Activated CD4-positive, alpha-beta T cell treated with anti-CD3 and anti-CD28 coated beads, Interleukin-2, amount 50 U/mL, for 16 hours (primary cell): ENCODE results near the gene SCUBE3.

Source experiments
- DNase-seq: peaks from one replicate; pipeline ENCODE4 v3.0.0-alpha.2; 2020

The SCUBE3 gene

DNA sequence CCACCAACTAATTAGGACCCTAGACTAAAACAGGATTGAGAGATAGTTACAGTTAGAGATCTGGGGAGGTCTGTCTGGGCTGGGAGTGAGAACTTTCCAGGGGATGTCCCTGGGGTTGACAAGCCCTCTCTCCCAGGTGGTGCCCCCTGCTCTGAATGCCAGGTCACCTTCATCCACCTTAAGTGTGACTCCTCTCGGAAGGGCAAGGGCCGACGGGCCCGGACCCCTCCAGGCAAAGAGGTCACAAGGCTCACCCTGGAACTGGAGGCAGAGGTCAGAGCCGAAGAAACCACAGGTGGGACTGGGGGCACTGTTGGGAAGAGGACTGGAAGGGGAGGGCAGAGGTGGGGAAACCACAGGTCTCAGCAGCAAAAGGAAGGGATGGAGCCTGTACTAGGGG, 28.7 kb downstream of the SCUBE3 start:
- no peak for DNase-seq

- no peak for DNase-seq
These were observed 29.1 kb downstream of the SCUBE3 start for GRCh38 chr6:35242906-35243305.

- DNase-seq: no peak
These were observed 29.7 kb downstream of the SCUBE3 start for GRCh38 chr6:35243386-35243958.

- DNase-seq: no peak
These were observed 30.8 kb downstream of the SCUBE3 start for GRCh38 chr6:35244551-35244950.

- peak; percentile 53 for DNase-seq
These were observed 34.0 kb downstream of the SCUBE3 start for GRCh38 chr6:35247642-35248231.

- peak; percentile 18 for DNase-seq
These were observed 34.5 kb downstream of the SCUBE3 start for GRCh38 chr6:35248300-35248699.

- no peak for DNase-seq
These were observed 35.2 kb downstream of the SCUBE3 start for GRCh38 chr6:35248965-35249364.

- DNase-seq: no peak
These were observed 38.2 kb downstream of the SCUBE3 start for GRCh38 chr6:35251949-35252348.

GRCh38 chr6:35253249-35253648, 39.5 kb downstream of the SCUBE3 start:
- DNase-seq: no peak

- DNase-seq: no peak
These were observed 44.6 kb downstream of the SCUBE3 start for GRCh38 chr6:35258336-35258735.

DNA sequence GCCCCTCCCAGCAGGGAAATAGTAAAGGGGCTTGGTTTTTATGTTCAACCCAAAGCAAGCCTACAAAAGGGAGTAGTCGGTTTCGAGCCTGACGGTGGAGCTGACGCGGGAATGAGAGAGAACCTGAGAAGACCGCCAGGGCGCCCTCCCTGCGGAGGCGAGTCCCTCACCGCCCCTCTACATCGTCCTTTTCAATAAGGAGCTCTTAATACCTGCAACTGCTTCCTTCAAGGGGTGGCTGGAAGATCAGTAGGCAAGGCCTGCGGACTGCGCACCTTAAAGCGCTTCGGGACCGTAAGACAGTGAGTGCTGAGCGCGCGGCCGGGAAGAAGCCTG, 45.1 kb downstream of the SCUBE3 start:
- no peak for DNase-seq

GRCh38 chr6:35259194-35259947, 45.6 kb downstream of the SCUBE3 start, which contains the start of gene ZNF76:
ZNF76 (plus strand) TSS chr6:35259735; CDS start chr6:35281152, 21,417 bp downstream.
- peak; percentile 95 for DNase-seq

- DNase-seq: peak; percentile 82
These were observed 46.3 kb downstream of the SCUBE3 start for GRCh38 chr6:35259948-35260590.

DNA sequence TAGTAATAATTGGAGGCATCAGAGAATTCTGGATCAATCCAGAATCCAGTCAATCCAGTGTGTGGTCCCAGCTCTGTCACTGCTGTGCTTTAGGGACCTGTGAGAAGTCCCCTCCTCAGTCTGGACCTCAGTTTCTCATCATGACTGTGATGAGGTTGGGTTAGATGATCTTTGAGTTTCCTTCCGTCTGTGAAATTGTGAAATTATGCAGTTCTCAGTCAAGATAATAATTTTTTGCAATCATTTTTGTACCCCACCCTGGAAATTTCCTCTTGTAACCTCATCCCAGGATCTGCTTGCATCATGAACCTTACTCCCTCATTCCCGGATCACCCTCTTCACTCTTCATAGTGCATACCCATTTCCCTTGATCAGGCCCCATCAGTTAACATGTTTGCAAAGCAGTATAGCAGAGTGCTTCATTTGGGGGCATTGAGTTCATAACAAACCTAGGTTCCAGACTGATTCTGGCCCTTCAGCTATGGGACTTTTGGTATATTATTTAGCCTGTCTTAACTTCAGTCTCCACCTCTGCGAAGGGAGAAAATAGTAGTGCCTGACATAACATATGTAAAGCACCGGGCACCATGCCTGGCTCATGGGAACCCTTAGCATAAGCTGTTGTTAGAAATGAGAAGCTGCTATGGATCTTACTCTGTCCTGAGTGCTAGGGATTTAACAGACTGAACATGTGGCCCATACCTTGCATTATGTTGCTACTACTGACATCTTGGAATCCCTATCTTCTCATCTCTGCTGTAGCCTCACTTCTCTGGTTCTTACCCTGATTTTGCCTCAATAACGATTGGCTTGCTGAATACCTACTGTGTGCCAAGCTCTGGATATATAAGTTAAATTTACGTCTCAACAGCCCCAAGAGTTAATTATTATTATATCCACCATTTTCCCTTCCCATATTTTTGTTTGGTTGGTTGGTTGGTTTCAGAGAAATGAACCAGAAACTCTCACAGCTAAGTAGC, 47.1 kb downstream of the SCUBE3 start:
- DNase-seq: no peak

DNA sequence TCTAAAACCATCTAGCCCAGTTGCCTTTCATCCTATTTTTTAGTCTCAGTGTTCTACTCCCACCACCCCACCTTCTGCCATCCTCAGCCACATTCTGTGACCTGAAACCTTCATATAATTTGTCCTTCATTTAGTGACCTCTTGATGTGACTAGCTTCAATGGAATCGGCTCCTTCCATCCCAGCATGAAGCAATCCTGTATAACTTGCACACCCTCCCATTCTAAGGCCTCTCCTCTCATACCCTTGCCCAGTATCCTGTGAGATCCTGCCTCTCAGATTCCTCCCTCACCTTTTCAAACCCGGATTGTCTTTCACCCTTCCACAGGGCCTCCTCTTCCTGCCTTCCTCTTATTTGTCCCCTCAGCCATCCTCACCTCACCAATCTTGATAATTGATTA, 48.8 kb downstream of the SCUBE3 start:
- DNase-seq: no peak

DNA sequence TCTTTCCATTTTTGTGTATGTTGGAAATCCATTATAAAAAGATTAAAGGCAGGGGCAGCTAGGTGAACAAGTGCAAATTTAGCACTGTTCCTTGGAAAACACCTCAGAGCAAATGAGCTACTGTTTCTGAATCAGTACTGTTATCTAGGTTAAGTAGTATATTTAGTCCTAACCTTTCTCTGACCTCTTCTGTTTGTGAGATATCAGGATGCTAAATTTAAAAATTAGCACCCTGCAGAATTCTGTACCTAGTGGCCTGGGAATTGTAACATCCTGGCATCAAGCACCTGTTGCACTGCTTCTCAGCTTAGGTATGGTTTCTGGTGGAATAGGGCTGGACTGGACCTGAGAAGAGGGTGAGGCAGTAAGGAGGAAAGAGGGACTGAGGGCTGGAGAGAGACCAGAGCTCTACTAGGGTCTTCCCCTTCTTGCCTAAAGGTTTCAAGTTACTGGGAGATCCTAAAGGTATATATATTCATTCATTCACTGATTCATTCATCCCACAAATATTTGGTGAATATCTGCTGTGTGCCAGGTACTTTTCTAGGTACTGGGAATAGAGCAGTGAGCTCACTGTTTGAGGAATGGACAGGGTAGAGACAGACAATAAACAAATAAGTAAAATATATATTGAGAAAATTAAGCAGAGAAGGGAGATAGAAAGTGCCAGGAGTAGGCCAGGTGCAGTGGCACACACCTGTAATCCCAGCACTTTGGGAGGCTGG, 51.0 kb downstream of the SCUBE3 start:
- DNase-seq: no peak

DNA sequence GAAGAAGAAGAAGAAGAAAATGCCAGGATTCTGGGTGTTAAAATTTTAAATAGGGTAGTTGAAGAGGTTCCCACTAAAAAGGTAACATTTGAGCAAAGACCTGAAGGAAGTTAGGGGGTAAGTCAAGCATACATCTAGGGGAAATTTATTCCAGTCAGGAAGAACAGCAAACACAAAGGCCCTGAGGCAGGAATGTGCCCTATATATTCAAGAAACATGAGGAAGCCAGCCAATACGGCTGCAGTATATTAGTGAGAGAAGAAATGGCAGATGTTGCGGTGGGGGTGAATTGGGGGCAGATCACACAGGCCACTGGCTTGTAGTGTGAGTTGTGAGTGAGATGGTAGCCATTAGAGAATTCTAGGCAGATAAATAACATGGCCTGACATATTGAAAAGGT, 51.8 kb downstream of the SCUBE3 start:
- DNase-seq: no peak

- no peak for DNase-seq
These were observed 53.7 kb downstream of the SCUBE3 start for GRCh38 chr6:35267446-35267845.

DNA sequence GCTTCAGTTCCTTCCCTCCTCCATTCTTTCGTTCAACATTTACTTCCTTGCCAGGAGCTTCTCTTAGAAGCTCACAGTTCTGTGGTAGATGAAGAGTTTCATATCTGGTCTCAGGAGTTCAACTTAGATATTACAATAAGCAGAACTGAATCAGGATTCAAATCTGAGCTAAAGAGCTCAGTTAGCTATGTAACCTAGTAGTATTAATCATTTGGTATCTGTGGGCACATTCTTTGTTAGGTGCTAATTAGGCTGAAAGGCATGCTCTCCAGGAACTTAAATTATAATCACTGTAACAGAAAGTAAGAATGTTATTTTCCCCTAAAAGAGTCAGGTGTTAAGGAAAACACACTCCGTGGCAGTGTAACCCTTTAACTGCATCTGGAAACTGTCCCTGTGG, 54.1 kb downstream of the SCUBE3 start:
- DNase-seq: no peak

DNA sequence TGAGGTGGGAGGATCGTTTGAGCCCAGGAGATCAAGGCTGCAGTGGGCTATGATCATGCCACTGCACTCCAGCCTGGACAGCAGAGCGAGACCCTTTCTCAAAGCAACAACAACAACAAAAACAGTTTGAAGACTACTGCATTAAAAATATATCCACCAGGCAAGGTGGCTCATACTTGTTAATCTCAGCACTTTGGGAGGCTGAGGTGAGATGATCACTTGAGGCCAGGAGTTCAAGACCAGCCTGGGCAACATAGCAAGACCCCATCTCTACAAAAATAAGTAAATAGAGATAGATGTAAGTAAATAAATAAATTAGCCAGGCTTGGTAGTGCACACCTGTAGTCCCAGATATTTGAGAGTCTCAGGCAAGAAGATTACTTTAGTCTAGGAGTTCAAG, 58.2 kb downstream of the SCUBE3 start:
- no peak for DNase-seq

DNA sequence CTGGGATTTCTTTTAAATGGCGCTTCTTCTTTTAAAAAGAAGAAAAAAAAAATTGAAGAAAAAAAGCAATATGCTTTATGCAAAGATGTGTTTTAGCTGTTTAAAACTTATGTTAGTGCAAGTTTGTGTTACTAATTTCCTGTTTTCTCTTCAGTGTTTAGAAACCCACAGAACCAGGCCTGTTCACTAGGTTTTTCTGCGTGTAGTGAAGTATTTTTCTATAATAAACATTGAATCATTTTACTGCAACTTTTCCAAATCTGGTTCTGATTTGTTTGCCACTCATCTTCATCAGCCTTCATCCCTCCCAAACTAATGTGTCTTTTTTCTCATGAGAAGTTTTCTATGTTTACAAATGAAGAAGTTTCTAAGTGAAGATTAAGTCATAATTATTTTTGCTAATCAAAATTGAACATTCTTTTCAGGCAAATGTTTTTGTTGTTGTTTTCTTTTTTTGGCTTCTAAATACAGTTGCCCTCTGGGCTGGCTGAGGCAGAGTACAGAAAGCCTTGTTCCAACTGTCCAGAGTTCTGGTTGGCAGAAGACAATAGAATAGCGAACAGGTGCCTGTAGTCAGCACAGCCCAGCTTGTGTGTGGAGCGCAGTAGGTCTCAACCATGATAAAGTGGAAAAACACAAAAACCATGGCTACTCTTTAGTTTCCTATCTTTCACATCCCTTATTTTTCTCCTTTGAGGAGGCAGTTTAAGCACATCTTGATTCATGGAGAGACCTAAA, 60.2 kb downstream of the SCUBE3 start:
- no peak for DNase-seq
